Testis (tissue), 3 donors: Measurements from ENCODE around the gene SZT2. TPM values are rescaled to one million over a fixed set of nuclear protein-coding genes. Genes with fewer than 3 reads are reported as not detected.

Experiments
- DNase-seq: peaks from one replicate; pipeline ENCODE4 v3.0.0-alpha.2; 2019
- H3K27ac ChIP-seq, 2 donors: fragments of 200-600 bp; sonication (generic); one replicate each; pipeline ENCODE4 v1.5.1; 2019
- H3K27me3 ChIP-seq: fragments of 200-600 bp; sonication (generic); one replicate; pipeline ENCODE4 v1.5.1; 2019
- H3K36me3 ChIP-seq: fragments of 200-600 bp; sonication (generic); one replicate; pipeline ENCODE4 v1.5.1; 2017; ENCODE audit warnings: low read depth; ENCODE audit errors: missing control alignments
- H3K4me1 ChIP-seq: fragments of 200-600 bp; sonication (generic); one replicate; pipeline ENCODE4 v1.5.1; 2019
- H3K4me3 ChIP-seq, 2 donors: fragments of 200-600 bp; sonication (generic); one replicate each; pipeline ENCODE4 v1.5.1; 2017 to 2019
- H3K9me3 ChIP-seq: fragments of 200-600 bp; sonication (generic); one replicate; pipeline ENCODE4 v1.5.1; 2017
- CTCF ChIP-seq, 3 experiments: fragments of 450-650 bp in 2 of 3; fragments of 200-600 bp in 1 of 3; sonication (generic) in 1 of 3; IDR thresholded peaks; one replicate each; pipeline ENCODE4 v1.5.1; 2016 to 2019; ENCODE audit warnings: antibody characterized with exemption in 3 of 3, mild to moderate bottlenecking in 2 of 3, moderate library complexity in 1 of 3
- POLR2A ChIP-seq: fragments of 450-650 bp; IDR thresholded peaks from one replicate; pipeline ENCODE4 v1.6.1; 2017; ENCODE audit warnings: antibody characterized with exemption, mild to moderate bottlenecking, moderate library complexity
- WGBS, 2 donors: methylation state at CpG; one replicate each; pipeline ENCODE4 v1.1.5; 2018; 5-methylcytosine and 5-hydroxymethylcytosine counted together
- intact Hi-C: fragments of 100-400 bp; cut with DNase I; formaldehyde crosslinking; loops from one replicate; pipeline ENCODE4 v1.15.1; 2023; ENCODE audit warnings: low total_unique reads
- polyA plus RNA-seq: library from polyadenylated mRNA; stranded (reverse); fragments of 350-450 nt; fragmentation: Illumina TruSeq; extraction: RNeasy Lipid Tissue Mini Kit (QIAGEN cat#74804); gene quantifications from one replicate; pipeline ENCODE4 v1.2.3, GENCODE V29; 2014; ENCODE audit warnings: low read depth, low replicate concordance; ENCODE audit not compliant: insufficient read depth
- total RNA-seq, 2 donors: library from RNA; depleted of rRNA; stranded (reverse); fragments of >200 nt; gene quantifications; one replicate each; pipeline ENCODE4 v1.2.3, GENCODE V29; 2016

The SZT2 gene
- total and polyA plus RNA-seq, 3 donors from 2014 or later = 40.0 to 115 (median 90.1) TPM

- TF ChIP-seq POLR2A (no peak), CTCF (IDR thresholded peaks at IDR 0.05) (no peak)
- no peak overlapping the region for H3K4me3 ChIP-seq
- DNase-seq = peak; percentile 13
- H3K27ac ChIP-seq = no peak overlapping the region
- peaks cover 5% of the 10 kb centered on the region for H3K4me1 ChIP-seq
- H3K27me3 ChIP-seq = no peaks in the 10 kb centered on the region
- intact Hi-C loops = no loop called here
- H3K9me3 ChIP-seq = no peaks in the 10 kb centered on the region
- 65 to 87% methylated on average over 4 to 10 of the region's 10 CpGs for WGBS, 2 donors
- no peaks in the 10 kb centered on the region for H3K36me3 ChIP-seq
These were observed 60.7 kb downstream of the SZT2 start for GRCh38 chr1:43450251-43450941.

GRCh38 chr1:43451157-43451591, 61.5 kb downstream of the SZT2 start:
- H3K27ac ChIP-seq = no peak overlapping the region
- H3K4me1 ChIP-seq = peaks cover 5% of the 10 kb centered on the region
- DNase-seq = no peak
- H3K36me3 ChIP-seq = no peaks in the 10 kb centered on the region
- intact Hi-C loops = no loop called here
- WGBS, 2 donors = 75 to 84% methylated on average over 10 to 12 of the region's 12 CpGs
- no peak for TF ChIP-seq POLR2A
- no peak for TF ChIP-seq CTCF (IDR thresholded peaks at IDR 0.05)
- H3K9me3 ChIP-seq = no peaks in the 10 kb centered on the region
- no peaks in the 10 kb centered on the region for H3K27me3 ChIP-seq
- H3K4me3 ChIP-seq = no peak overlapping the region

GRCh38 chr1:43451701-43452532, 62.2 kb downstream of the SZT2 start:
- no peaks in the 10 kb centered on the region for H3K27me3 ChIP-seq
- 90 to 93% methylated on average over 22 of the region's 22 CpGs for WGBS, 2 donors
- H3K9me3 ChIP-seq = no peaks in the 10 kb centered on the region
- DNase-seq = no peak
- intact Hi-C loops = no loop called here
- no peak for TF ChIP-seq POLR2A
- TF ChIP-seq CTCF (IDR thresholded peaks at IDR 0.05) = no peak
- no peaks in the 10 kb centered on the region for H3K36me3 ChIP-seq
- no peak overlapping the region for H3K27ac ChIP-seq
- no peak overlapping the region for H3K4me3 ChIP-seq
- peaks cover 5% of the 10 kb centered on the region for H3K4me1 ChIP-seq

GRCh38 chr1:43452789-43453441, 63.2 kb downstream of the SZT2 start:
- TF ChIP-seq CTCF (IDR thresholded peaks at IDR 0.05) (no peak), POLR2A (no peak)
- intact Hi-C loops = no loop called here
- Histone ChIP-seq H3K4me3 (peak overlapping the region; percentile 63 to 64), H3K27me3 (no peaks in the 10 kb centered on the region), H3K36me3 (no peaks in the 10 kb centered on the region), H3K27ac (peak overlapping the region; percentile 85 to 95), H3K9me3 (no peaks in the 10 kb centered on the region), H3K4me1 (peaks cover 5% of the 10 kb centered on the region)
- WGBS, 2 donors = 15 to 16% methylated on average over 5 to 10 of the region's 10 CpGs
- DNase-seq = peak; percentile 47
